Fibroblast of skin of right quadriceps (primary cell): ENCODE data around the gene FXYD3.

ENCODE experiments used
- DNase-seq: peaks from one replicate; pipeline ENCODE4 v3.0.0-alpha.2; 2013

Gene FXYD3

DNA sequence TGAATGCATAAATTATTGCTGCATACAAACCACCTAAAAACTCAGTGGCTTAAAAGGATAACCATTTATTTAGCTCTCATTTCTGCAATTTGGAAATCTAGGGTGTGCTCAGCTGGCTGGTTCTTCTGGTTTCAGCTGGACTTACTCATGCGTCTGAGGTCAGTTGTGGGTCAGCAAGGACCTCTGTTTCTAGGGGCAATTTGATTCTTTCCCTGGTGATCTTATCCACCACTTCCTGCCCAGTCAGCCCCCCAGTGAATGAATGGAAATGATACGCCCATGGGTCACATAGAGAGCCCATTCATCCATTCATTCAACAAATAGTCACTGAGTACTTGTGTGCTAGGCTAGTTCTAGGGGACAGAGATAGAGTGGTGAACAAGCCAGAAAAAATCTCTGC is 48.8 kb downstream of the FXYD3 start:
- DNase-seq = no peak

DNA sequence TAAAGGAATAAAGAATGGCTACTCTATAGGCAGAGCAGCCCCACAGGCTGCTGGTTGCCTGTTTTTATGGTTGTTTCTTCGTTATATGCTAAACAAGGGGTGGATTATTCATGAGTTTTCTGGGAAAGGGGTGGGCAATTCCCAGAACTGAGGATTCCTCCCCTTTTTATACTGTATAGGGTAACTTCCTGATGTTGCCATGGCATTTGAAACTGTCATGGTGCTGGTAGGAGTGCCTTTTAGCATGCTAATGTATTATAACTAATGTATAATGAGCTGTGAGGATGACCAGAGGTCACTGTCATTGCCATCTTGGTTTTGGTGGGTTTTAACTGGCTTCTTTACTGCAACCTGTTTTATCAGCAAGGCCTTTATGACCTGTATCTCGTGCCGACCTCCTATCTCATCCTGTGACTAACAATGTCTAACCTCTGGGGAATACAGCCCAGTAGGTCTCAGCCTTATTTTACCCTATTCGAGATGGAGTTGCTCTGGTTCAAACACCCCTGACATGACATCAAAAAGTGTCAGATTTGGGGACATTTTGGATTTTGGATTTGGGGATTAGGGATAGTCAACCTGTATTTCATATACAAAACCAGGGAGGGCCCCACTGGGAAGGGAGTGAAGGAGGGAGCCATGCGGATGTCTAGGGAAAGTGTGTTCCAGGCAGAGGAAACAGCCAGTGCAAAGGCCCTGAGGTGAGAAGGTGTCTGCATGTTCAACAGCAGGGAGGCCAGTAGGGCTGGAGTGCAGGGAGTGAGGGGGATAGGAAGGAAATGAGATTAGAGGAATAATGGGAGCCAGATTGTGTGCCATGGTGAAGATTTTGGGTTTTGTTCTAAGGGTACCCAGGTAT is 49.8 kb downstream of the FXYD3 start:
- DNase-seq = no peak

DNA sequence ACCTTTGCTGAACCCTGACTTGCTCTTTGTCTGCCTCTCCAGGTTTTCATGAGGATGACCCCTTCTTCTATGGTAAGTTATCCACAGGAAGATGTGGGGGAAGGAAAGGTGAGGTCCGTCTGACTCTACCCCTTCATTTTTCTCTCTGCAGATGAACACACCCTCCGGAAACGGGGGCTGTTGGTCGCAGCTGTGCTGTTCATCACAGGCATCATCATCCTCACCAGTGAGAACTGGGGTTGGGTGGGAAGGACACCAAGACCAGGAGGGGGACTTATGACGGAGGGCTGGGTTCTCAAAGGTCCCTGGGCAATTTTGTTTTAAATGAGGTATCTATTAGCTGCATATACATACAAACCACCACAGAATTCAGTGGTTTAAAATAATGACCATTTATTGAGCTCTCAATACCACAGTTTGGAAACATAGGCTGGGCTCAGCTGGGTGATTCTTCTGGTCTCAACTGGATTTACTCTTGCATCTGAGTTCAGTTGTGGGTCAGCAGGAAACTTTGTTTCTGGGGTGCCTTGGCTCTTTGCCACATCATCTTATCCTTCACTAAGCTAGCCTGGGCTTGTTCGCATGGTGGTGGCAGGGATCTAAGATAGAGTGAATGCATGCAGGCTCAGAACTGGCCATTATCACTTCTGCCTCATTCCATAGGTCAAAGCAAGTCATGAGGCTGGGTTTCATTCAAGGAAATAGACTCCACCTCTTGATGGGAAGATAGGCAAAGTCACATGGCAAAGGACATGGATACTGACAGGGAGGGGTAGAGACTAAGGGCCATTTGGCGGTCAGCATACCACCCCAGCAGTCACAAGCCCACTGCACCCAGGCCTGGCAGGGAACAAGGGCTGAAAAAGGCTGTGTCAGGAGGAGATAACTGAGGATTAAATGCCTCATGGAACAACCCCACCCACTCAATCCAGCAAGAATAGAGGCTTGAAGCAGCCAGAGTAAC is 50.8 kb downstream of the FXYD3 start:
- DNase-seq = no peak

DNA sequence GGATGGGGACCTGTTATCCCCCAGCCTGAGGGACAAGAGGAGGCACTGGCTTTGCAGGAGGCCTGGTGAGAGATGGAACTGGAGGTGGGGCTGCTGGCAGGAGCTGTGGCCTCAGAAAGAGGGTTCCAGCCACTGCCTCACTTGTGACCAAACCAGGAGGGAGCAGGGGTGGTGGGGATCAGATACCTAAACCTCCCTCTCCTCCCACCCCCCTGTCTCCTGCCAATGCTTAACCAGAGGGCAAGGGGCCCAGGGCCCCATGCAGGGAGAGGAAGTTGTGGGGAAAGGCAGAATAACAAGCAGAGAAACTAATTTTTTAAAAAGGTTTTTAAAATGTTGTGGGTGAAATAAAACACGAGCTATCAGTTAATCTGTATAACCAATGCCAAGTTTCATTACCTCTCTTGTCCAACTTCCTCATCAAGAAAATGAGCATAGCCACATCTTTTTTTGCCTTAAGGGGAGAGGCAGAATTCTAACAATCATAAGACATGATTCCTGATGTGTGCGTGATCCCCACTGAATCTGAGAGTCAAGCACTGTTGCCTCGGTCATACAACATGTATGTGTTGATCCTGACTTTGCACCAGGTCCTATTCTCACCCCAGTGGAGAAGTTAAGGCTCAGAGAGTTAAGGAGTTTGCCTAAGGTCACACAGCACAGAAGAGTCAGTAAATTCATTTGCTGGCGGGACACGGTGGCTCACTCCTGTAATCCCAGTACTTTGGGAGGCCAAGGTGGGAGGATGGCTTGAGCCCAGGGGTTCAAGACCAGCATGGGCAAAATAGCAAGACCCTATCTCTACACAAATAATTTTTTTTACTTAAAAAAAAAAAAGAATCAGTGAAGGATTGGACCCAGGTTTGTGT is 51.9 kb downstream of the FXYD3 start:
- DNase-seq = no peak

DNA sequence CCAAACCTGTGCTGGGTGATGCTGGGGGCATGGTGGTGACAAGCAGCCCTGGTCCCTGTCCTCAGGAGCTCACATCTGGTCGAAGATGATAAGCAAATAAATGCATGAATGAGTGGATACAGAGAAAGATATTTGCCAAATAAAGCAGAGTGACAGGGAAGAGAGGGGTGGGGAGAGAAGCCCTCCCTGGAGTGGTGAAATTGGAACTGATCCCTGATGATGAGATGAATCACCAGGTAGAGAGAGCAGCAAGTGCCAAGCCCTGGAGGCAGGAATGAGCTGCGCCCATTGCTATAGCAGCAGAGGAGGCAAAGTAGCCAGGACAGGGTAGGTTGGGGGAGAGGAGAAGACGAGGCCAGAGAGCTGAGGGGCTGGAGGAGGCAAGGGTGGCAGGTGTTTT is 52.6 kb downstream of the FXYD3 start:
- no peak for DNase-seq

DNA sequence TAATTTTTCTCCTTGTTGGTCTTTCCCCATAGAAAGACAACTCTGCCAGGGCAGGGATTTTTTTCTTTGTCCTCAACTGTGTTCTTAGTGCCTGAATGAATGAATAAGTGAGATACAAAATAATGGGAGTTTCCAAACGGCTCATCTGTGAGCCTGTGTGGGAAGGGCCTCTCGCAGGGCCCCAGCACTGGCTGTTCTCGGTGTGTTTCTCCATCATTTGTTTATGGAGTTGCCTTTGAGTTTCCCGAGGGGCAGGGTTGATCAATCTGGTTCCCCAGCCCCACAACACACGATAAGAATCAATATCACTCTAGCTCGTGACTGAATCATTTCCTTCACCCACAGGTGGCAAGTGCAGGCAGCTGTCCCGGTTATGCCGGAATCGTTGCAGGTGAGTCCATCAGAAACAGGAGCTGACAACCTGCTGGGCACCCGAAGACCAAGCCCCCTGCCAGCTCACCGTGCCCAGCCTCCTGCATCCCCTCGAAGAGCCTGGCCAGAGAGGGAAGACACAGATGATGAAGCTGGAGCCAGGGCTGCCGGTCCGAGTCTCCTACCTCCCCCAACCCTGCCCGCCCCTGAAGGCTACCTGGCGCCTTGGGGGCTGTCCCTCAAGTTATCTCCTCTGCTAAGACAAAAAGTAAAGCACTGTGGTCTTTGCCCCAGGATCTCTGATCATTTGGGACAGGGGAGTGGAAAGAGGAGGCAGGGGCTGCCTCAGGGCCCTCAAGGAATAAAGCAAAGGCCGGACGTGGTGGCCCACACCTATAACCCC is 53.8 kb downstream of the FXYD3 start:
- DNase-seq = no peak

DNA sequence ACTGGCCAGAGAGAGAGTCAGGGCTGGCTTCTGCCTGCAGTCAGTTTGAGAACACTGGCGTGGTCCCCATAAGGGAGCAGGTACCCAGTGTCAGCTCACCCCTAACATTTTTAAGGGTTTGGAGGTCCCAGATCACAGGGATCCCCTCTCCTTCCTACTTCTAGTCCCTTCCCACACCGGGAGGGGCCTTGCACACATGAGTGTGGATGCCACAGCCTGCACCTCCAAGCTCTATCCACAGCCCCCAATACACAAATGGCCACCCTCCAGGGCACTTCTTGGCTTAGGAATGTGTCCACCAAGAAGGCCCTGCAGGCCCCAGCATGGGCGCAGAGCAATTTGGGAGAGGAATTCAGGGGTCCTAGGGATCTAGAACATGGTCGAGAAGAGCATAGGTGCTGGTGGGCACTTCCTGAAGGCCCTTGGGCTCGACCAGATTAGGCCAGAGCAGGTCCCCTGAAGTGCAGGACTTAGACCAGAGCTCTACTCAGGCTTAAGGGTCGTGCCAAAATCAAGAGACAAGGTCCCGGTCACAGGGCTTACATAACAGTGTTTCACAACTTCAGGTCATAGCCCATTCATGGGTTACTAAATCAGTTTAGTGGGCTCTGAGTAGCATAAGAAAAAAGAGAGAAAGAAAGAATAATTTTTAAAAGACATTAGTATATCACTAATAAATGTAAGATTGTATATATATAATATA is 54.9 kb downstream of the FXYD3 start:
- no peak for DNase-seq

DNA sequence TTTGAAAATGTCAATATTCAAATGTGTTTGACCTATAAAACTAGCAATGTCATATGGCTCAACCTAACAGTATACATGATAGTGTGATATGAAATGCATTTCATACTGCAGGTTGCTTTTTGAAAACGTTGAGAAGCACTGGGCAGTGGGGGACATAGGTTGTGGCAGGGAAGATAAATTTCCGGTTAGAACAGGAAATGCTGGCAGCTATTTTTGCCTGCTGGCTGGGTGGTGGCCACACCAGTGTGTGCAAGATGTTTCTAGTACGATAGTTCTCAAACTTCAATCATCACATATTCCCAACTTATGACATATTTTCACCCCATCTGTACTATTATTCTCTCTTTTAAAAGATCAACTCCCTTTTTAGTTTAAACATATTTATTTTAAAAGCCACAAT is 56.1 kb downstream of the FXYD3 start:
- no peak for DNase-seq
